Measurements from ENCODE around the gene PLEKHH3. TPM values are rescaled to one million over a fixed set of nuclear protein-coding genes. Genes with fewer than 3 reads are reported as not detected.

PLEKHH3 gene, protein sequence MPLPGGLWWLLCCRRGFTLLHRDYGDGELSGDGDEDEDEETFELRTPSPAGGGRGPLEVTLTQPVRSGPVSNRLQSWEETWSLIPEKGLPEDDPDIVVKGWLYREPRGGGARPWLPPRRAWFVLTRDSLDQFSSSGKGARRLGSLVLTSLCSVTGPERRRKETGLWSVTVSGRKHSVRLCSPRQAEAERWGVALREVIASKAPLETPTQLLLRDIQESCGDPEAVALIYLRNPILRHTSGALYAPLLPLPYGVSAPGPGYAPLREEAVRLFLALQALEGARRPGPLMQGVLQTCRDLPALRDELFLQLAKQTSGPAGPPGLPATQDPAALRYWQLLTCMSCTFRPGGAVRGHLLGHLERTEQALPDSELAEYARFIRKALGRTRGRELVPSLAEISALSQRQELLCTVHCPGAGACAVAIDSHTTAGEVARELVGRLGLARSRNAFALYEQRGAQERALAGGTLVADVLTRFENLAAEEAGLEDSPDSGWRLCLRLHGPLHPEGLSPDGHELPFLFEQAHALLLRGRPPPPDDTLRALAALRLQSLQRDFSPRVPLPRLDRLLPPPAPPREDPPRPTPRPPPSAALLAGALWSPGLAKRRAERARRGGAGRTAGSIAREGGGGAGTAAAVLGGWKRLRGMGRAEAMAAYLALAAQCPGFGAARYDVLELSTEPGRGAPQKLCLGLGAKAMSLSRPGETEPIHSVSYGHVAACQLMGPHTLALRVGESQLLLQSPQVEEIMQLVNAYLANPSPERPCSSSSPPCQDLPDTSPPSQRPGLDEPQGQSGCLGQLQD
- total RNA-seq, result 10 to 100 TPM; 22.5 to 34.2 TPM
- 10 to 100 TPM; 28.2 to 55.5 (median 36.3) TPM for polyA plus RNA-seq (ENCODE audit: insufficient read length in 6 of 6)
- long read RNA-seq, donor 1, full-length matches to known transcripts, result 6 of 13 reads
- long read RNA-seq, donor 1, partial matches to known transcripts, result 7 of 13 reads
- long read RNA-seq, donor 1, other reads (novel, unspliced or antisense), result 0 of 13 reads
- long read RNA-seq, donor 2, partial matches to known transcripts, result 0 of 7 reads
- long read RNA-seq, donor 2, other reads (novel, unspliced or antisense), result 0 of 7 reads
- long read RNA-seq, donor 3, partial matches to known transcripts, result 0 of 5 reads
- long read RNA-seq, donor 3, other reads (novel, unspliced or antisense), result 0 of 5 reads
- long read RNA-seq, donor 4, partial matches to known transcripts, result 2 of 3 reads
- long read RNA-seq, donor 4, other reads (novel, unspliced or antisense), result 0 of 3 reads
- long read RNA-seq, donor 5, partial matches to known transcripts, result 0 of 3 reads
- long read RNA-seq, donor 5, other reads (novel, unspliced or antisense), result 0 of 3 reads
- long read RNA-seq, donor 6, partial matches to known transcripts, result 0 of 3 reads
- long read RNA-seq, donor 6, other reads (novel, unspliced or antisense), result 0 of 3 reads
- long read RNA-seq, donor 7, partial matches to known transcripts, result 0 of 3 reads
- long read RNA-seq, donor 7, other reads (novel, unspliced or antisense), result 0 of 3 reads
- long read RNA-seq, donor 8, transcript PLEKHH3-201 (13 exons, 2,987 nt), result major isoform, 5 of 9 reads
- long read RNA-seq, donor 8, partial matches to known transcripts, result 0 of 9 reads
- long read RNA-seq, donor 8, other reads (novel, unspliced or antisense), result 0 of 9 reads
- long read RNA-seq, donor 9, result 0 reads
- long read RNA-seq, donor 10, result 0 reads
- long read RNA-seq, donor 11, result 0 reads
- long read RNA-seq, donor 12, partial matches to known transcripts, result 0 of 3 reads
- long read RNA-seq, donor 12, other reads (novel, unspliced or antisense), result 0 of 3 reads

DNA sequence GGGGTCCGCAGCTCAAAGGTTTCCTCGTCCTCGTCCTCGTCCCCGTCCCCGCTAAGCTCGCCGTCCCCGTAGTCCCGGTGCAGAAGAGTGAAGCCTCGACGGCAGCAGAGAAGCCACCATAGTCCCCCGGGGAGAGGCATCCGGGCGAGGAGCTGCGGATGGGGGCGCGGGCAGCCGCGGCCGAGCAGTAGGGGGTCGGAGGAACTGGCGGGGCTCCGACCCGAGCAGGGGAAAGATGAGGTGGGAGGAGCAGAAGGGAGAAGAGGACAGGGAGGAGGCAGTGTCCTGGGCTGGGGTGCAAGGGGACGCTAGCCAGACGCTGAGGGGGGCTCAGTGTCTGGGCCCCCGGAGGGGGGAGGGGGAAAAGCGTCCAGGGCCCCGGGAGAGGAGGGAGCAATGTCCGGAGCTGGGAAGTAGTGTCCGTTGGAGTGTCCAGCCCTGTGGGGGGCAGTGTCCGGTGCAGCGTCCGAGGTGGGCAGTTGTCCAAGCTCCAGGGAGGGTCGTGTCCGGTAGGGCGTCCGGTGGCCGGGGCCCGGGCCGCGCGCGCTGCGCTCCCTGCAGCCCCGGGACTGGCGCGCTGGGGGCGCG is at the start of gene PLEKHH3:
Gene PLEKHH3, minus strand, starts transcription at position 571 of the 588 bp plus-strand sequence. Its CDS starts 431 bp downstream, at position 140.
- Histone ChIP-seq H3K9me3 (no peaks in the 10 kb centered on the region), H3K36me3 (peaks cover 0 to 19% of the 10 kb centered on the region in 2 donors), H3K27me3 (peaks cover 0 to 56% of the 10 kb centered on the region in 2 donors), H3K4me3 (peak within 1 kb of the TSS; percentile 86 to 90), H3K4me1 (peaks cover 44 to 75% of the 10 kb centered on the region in 2 donors), H3K27ac (peak within 1 kb of the TSS; percentile 91 to 92)
- peak; percentile 0 for ATAC-seq
- DNase-seq, result peak in 1 of 4 donors; percentile 78
- TF ChIP-seq CTCF (IDR thresholded peaks at IDR 0.05), result no peak
- intact Hi-C loops (cut with DNase I), result loop anchor here in 1 of 2 donors (5.0 kb wide), 1 partner anchor 99 kb away; the partner anchor contains the start of gene PSMC3IP

DNA sequence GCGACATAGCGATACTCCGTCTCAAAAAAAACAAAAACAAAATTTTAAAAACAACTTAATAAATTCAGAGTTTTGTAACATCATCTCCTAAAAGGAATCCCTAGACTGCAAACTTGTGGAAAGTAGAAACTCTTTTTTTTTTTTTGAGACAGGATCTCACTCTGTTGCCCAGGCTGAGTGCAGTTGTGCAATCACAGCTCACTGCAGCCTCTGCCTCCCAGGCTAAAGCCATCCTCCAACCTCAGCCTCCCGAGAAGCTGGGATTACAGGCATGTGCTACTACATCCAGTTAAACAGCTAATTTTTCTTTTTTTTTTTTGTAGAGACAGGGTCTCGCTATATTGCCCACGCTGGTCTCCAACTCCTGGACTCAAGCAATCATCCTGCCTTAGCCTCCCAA is 48.3 kb upstream of the PLEKHH3 start:
- no peak for TF ChIP-seq CTCF (IDR thresholded peaks at IDR 0.05)
- peaks cover 0 to 100% of the 10 kb centered on the region in 2 donors for H3K36me3 ChIP-seq
- H3K4me3 ChIP-seq, result no peak overlapping the region
- no peaks in the 10 kb centered on the region for H3K4me1 ChIP-seq
- no peak for DNase-seq
- H3K27me3 ChIP-seq, result no peaks in the 10 kb centered on the region
- no peaks in the 10 kb centered on the region for H3K9me3 ChIP-seq
- intact Hi-C loops (cut with DNase I), result no loop called here
- ATAC-seq, result no peak
- H3K27ac ChIP-seq, result no peak overlapping the region

GRCh38 chr17:42723636-42724035 is 46.8 kb upstream of the PLEKHH3 start:
- ATAC-seq (no peak), DNase-seq (no peak)
- no peak for TF ChIP-seq CTCF (IDR thresholded peaks at IDR 0.05)
- H3K27ac ChIP-seq, result no peak overlapping the region
- H3K9me3 ChIP-seq, result no peaks in the 10 kb centered on the region
- H3K36me3 ChIP-seq, result peaks cover 0 to 100% of the 10 kb centered on the region in 2 donors
- peaks cover 0 to 8% of the 10 kb centered on the region in 2 donors for H3K4me1 ChIP-seq
- no peak overlapping the region for H3K4me3 ChIP-seq
- H3K27me3 ChIP-seq, result no peaks in the 10 kb centered on the region
- intact Hi-C loops (cut with DNase I), result loop anchor here in 1 of 2 donors (5.0 kb wide), 2 partner anchors 39 to 99 kb away; partner anchors contain the start of genes BECN1 and RAMP2

- DNase-seq, result peak in 2 of 4 donors; percentile 52 to 80
- Histone ChIP-seq H3K9me3 (no peaks in the 10 kb centered on the region), H3K36me3 (peaks cover 0 to 100% of the 10 kb centered on the region in 2 donors), H3K27ac (no peak overlapping the region), H3K27me3 (no peaks in the 10 kb centered on the region), H3K4me3 (no peak overlapping the region), H3K4me1 (peaks cover 0 to 8% of the 10 kb centered on the region in 2 donors)
- peak; percentile 58 to 60 for TF ChIP-seq CTCF (IDR thresholded peaks at IDR 0.05)
- ATAC-seq, result peak; percentile 93
- intact Hi-C loops (cut with DNase I), result loop anchor here in 1 of 2 donors (5.0 kb wide), 2 partner anchors 41 to 101 kb away; partner anchors contain the start of genes BECN1 and RAMP2
Observed at GRCh38 chr17:42720996-42721583, 44.3 kb upstream of the PLEKHH3 start.
